ENCODE data around the gene WDPCP.
"Not testable (repeated sequence)": the region's sequence is repeated elsewhere in the genome, so short reads cannot be mapped to it uniquely, and the experiment has no call there.

The WDPCP gene

DNA sequence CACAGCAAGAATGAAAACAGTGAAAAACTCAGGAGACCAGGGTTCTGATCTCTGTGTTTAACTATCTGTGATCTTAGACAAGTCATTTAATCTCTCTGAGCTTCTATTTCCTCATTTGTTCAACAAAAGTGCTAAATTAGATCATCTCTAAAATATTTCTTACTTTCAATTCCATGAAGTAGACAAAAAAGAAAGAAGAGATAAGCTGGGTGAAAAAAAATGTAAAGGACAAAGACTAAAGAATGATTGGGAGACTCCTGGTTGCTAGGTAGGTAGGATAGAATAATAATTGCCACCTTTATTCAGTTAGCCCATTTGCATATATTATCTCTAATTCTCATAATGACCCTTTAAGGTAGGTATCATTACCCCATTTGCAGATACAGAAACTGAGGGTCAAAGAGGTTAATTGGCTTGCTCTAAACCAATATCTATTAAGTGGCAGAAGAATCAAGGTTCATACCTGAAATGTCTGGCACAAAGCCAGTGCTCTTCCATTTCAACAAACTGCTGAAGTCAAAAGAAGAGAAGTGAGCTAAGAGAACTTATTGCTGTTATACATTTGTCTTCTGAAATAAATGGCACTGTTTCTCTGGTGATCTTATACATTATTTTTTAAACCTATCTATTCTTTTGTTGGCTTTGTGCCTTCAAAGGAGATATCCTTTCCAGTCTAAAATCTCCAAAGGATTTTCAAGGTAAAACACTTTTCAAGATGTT is 395.9 kb downstream of the WDPCP start:
- no peak for TF ChIP-seq ZFX (IDR thresholded peaks at IDR 0.05)
- TF ChIP-seq, protein P1, sequence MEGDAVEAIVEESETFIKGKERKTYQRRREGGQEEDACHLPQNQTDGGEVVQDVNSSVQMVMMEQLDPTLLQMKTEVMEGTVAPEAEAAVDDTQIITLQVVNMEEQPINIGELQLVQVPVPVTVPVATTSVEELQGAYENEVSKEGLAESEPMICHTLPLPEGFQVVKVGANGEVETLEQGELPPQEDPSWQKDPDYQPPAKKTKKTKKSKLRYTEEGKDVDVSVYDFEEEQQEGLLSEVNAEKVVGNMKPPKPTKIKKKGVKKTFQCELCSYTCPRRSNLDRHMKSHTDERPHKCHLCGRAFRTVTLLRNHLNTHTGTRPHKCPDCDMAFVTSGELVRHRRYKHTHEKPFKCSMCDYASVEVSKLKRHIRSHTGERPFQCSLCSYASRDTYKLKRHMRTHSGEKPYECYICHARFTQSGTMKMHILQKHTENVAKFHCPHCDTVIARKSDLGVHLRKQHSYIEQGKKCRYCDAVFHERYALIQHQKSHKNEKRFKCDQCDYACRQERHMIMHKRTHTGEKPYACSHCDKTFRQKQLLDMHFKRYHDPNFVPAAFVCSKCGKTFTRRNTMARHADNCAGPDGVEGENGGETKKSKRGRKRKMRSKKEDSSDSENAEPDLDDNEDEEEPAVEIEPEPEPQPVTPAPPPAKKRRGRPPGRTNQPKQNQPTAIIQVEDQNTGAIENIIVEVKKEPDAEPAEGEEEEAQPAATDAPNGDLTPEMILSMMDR (conservative IDR thresholded peaks at IDR 0.05): no peak
- H3K27ac ChIP-seq: no peak overlapping the region

DNA sequence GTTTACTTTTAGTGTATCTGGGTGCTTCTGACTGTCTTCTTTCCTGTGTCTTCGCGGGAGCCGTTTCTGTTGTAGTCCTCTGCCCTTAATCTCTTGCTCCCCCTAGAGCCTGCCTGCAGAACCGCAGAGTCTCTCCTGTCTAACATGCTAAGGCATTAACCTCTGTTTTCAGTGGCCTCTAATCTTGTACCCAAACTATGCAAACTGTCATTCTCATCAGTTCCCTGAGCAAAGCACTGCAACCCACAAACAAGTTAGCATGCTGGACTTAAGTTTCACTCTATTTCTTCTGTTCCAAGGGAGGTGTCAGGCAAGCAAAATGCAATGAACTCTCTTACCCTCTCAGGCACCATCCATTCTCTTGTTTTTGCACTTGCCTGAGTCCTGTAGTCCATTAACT is 399.3 kb downstream of the WDPCP start:
- TF ChIP-seq, protein P1 (conservative IDR thresholded peaks at IDR 0.05): peak; percentile 71
- TF ChIP-seq ZFX (IDR thresholded peaks at IDR 0.05): no peak

DNA sequence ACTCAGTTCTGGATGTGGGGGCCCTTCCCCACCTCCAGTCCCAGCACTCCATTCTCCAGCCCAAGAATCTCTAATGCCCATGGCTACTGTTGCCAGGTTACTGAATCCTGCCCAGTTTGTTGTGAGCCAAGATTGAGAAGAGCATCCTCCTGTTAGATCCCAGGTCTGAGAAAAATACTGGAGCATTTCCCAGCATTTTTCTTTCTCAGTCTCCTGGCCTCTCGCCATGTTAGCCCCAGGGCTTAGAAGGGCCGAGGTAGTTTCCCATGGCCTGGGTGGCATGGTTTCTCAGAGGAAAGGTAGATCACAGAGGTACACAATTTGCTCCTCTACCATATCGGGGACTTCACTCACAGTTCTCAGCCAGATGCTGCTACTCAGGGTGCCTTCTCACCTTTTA is 401.9 kb downstream of the WDPCP start:
- no peak overlapping the region for H3K27ac ChIP-seq
- TF ChIP-seq, protein P1 (conservative IDR thresholded peaks at IDR 0.05): no peak
- TF ChIP-seq ZFX (IDR thresholded peaks at IDR 0.05): no peak

More for the DNA sequence above, 399.3 kb downstream of the WDPCP start:
- no peak overlapping the region for H3K27ac ChIP-seq

DNA sequence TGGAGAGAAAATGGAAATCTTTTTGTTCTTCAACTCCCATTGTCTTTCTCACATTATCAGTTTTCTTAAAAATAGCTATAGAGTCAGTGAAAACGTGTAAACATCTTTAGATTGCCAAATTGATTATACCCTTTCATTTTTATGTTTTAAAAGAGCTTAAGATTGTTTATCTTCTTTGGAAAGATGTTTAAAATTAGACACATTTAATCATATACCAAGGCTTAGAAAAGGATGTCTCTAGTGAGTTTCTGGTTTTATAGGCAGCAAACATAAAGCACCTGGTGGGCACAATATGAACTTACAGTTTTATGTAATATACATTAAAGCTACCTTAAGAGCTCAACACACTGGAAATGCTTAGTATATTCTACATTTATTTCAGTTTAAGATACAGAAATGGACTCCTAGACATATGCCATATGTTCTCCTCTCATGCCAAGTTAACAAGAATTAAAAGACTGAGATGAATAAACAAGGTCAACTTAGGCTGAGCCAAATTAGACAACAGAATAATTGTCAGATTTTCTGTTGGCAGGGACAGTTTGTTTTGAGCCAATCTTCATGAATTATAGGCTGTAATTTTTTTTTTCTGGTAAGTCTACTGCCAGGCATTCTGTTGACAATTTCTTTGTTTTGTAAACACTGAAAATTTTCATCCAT is 425.0 kb downstream of the WDPCP start:
- no peak overlapping the region for H3K27ac ChIP-seq
- no peak for TF ChIP-seq ZFX (IDR thresholded peaks at IDR 0.05)
- TF ChIP-seq, protein P1 (conservative IDR thresholded peaks at IDR 0.05): no peak; the same call in 1 of the 2 replicates

DNA sequence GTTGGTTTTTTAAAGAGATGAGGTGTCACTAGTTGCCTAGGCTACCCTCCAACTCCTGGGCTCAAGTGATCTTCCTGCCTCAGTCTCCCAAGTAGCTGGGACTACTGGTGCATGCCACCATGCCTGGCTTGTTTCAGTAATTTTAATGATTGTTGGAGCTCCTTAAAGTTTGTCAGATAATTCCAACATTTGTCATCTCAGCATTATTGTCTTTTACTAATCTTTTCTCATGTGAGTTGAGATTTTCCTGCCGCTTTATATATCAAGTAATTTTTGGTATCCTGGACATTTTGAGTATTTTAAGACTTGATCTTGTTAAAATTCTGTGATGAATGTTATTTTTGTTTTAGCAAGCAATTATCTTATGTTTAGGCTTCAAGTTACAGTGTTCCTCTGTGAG is 429.0 kb downstream of the WDPCP start:
- TF ChIP-seq ZFX (IDR thresholded peaks at IDR 0.05): no peak
- TF ChIP-seq, protein P1 (conservative IDR thresholded peaks at IDR 0.05): no peak
- no peak overlapping the region for H3K27ac ChIP-seq

DNA sequence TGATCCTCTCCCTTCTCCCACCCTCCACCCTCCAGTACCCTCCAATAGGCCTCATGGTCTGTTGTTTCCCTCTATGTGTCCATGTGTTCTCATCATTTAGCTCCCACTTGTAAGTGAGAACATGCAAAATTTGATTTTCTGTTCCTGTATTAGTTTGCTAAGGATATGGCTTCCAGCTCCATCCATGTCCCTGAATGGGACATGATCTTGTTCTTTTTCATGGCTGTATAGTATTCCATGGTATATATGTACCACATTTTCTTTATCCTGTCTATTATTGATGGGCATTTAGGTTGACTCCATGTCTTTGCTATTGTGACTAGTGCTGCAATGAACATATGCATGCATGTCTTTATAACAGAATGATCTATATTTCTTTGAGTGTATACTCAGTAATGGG is 451.6 kb downstream of the WDPCP start:
- H3K27ac ChIP-seq: not testable (repeated sequence)

DNA sequence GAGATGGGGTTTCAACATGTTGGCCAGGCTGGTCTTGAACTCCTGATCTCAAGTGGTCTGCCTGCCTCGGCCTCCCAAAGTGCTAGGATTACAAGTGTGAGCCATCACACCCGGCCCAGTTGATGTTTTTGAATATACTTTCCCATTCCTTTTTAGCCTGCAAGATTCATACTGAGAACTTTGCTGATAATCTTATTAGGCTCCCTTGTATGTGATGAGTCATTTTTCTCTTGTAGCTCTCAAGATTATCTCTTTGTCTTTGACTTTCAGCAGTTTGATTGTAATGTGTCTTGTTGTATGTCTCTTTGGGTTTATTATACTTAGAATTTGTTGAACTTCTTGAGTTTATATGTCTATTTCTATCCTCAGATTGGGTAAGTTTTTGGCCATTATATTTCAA is 456.3 kb downstream of the WDPCP start:
- TF ChIP-seq ZFX (IDR thresholded peaks at IDR 0.05): no peak
- TF ChIP-seq, protein P1 (conservative IDR thresholded peaks at IDR 0.05): no peak
- H3K27ac ChIP-seq: no peak overlapping the region
